Frontal cortex (tissue), 4 donors: ENCODE measurements around the gene SMAD1. TPM values are rescaled to one million over a fixed set of nuclear protein-coding genes. Genes with fewer than 3 reads are reported as not detected.
"Not testable (repeated sequence)": the region's sequence is repeated elsewhere in the genome, so short reads cannot be mapped to it uniquely, and the experiment has no call there.

Experiments used
- DNase-seq, 2 donors: peaks; one replicate each; pipeline ENCODE4 v3.0.0; 2012; ENCODE audit warnings: low spot score in 2 of 2
- FAIRE-seq: peaks from 2 replicates; lab custom pipeline; 2012; peaks lifted over from hg19 to GRCh38; lab: Jason Lieb, UNC
- total RNA-seq: library from RNA; depleted of rRNA; stranded (reverse); fragments of >200 nt; gene quantifications from one replicate; pipeline ENCODE4 v1.2.3, GENCODE V29; 2014
- donor health status: control.
- donor health status: control.
- donor health status: control.

The SMAD1 gene
- total RNA-seq, 1 donor from 2014 or later, result 22.8 TPM

- DNase-seq (no peak), FAIRE-seq (no peak)
Measured at GRCh38 chr4:145551660-145552059, 70.0 kb downstream of the SMAD1 start.

DNA sequence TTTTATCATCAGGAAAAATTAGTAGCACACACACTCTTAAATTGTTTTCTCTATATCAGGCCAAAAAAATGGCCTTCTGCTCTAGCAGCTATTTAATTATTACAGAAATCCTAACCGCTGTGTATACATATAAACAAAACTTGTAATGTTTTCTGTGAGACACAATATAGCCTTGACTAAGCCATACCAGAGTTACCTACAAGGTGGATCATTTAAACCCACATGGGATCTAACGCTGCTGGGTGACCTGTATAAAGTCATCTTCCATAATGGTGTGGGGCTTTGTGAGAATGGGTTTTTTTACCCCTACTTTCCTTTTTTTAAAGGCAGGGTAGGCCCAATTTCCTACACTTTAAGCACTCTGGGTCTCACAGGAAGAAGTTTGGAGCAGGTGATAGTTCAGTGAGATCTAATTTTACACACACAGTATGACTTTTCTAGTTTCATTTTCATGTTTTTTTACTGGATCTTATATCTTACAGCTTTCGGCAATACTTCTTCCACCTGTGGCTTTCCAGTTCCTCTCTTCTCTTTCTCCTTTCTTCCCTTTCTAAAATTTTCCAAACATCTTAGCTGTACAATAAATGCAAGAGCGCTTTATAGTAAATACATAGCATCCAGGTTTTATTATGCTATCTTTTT is 70.6 kb downstream of the SMAD1 start:
- DNase-seq, result no peak
- FAIRE-seq, result no peak

GRCh38 chr4:145553375-145553774 is 71.7 kb downstream of the SMAD1 start:
- no peak for FAIRE-seq
- DNase-seq, result no peak

- DNase-seq (no peak), FAIRE-seq (no peak)
Measured at GRCh38 chr4:145554691-145555090, 73.0 kb downstream of the SMAD1 start.

DNA sequence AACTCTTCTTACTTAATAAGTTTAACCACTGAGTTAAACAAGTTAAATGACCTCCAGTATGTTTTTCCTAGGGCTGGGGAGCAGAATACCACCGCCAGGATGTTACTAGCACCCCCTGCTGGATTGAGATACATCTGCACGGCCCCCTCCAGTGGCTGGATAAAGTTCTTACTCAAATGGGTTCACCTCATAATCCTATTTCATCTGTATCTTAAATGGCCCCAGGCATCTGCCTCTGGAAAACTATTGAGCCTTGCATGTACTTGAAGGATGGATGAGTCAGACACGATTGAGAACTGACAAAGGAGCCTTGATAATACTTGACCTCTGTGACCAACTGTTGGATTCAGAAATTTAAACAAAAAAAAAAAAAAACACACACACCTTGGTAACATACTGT is 76.1 kb downstream of the SMAD1 start:
- DNase-seq, result peak; percentile 4 to 20
- FAIRE-seq, result peak; percentile 19

GRCh38 chr4:145563293-145563985 is 81.8 kb downstream of the SMAD1 start:
- DNase-seq (no peak), FAIRE-seq (no peak)

DNA sequence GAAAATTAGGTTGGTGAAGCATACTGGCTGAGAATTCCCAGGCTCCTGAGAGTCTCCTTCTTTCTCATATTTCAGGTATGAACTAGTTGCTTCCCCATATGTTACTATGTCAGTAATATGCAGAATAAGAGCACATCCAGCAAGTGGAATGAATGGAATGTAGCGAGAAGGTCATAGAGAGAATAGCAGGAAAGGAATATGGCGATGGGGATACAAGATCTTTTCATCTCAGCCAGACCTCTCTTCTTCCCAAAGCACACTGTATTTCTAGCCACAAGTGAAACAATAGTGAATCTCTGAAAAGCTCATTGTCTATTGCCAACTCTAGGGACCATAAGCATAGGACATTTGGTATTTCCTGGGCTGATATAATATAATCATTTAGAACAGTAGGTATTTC is 82.9 kb downstream of the SMAD1 start:
- FAIRE-seq (no peak), DNase-seq (no peak)

GRCh38 chr4:145565328-145565727 is 83.7 kb downstream of the SMAD1 start:
- DNase-seq (no peak), FAIRE-seq (no peak)

DNA sequence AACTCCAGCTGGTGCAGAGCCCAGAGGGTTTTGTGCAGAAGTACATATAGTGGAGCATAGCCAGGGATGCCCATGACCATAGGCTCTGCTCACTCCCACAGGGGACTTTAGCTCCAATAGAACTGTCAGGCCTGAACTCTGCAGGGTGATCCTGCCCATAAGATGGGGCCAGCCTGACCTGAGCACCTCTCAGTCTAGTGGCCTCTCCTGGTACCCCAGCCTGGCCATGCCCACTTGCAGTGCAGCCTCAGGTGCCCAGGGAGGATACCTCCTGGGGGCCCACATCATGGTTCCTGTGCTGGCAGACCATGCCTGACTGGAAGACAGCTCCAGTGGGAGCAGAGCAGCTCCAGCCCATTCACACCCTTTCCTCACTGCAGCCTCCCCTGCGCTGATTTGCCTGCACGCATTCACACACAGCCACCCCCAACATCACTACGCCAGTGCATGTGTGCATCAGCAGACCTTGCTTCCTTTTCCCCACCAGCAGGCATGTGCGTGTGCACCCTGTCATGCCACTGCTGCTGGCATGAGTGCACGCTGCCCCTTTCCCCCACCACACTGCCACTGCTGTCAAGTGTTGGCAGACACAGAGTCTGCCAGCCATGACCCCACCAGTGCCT is 84.5 kb downstream of the SMAD1 start:
- FAIRE-seq (no peak), DNase-seq (no peak)

- no peak for FAIRE-seq
- no peak for DNase-seq
Measured at GRCh38 chr4:145566768-145567167, 85.1 kb downstream of the SMAD1 start.

DNA sequence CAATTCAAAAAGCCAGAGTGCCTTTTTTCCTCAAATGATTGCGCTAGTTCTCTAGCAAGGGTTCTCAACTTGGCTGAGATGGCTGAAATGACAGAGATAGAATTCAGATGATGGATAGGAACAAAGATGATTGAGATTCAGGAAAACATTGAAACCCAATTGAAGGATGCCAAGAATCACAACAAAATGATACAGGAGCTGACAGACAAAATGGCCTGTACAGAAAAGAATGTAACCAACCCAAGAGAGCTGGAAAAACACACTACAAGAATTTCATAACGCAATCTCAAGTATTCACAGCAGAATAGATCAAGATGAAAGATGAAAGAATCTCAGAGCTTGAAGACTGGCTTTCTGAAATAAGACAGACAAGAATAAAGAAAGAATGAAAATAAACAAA is 85.9 kb downstream of the SMAD1 start:
- no peak for DNase-seq
- FAIRE-seq, result no peak

- DNase-seq, FAIRE-seq: not testable (repeated sequence)
Measured at GRCh38 chr4:145574546-145574945, 92.9 kb downstream of the SMAD1 start.

- no peak for DNase-seq
Measured at GRCh38 chr4:145580906-145581305, 99.3 kb downstream of the SMAD1 start.

GRCh38 chr4:145583191-145584055 is 101.8 kb downstream of the SMAD1 start:
- FAIRE-seq (no peak), DNase-seq (no peak)

More at GRCh38 chr4:145580906-145581305, 99.3 kb downstream of the SMAD1 start:
- no peak for FAIRE-seq

DNA sequence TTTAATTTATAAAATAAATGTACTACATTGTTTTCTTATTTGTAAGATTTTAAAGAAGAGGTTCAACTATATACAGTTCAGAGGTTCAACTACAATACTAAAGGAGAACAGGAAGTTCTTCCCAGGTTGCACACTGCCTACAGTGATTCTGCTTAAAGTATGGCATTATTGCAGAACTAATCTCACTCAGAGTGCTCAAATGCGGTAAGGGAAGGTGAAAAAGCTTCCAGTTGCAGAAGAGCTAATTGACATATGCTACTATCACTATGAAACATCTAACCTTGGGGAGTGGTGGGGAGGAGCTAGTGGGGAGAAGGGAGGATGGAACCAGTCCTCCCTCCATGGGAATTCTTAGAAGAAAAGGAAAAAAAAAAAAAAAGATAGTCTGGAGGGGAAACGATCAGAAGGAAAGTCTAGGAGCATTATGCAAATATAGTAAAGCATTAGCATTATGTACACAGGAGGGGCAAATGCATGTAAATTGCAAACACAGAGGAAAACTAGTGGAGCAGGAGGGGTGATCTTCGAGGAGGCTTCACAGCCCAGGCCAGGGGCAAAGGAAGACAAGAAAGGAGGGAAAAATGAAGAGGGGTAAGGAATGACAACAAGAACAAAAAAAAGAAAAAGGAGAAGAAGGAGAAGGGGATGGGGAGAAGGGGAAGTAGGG is 105.6 kb downstream of the SMAD1 start:
- DNase-seq, result no peak
- no peak for FAIRE-seq

DNA sequence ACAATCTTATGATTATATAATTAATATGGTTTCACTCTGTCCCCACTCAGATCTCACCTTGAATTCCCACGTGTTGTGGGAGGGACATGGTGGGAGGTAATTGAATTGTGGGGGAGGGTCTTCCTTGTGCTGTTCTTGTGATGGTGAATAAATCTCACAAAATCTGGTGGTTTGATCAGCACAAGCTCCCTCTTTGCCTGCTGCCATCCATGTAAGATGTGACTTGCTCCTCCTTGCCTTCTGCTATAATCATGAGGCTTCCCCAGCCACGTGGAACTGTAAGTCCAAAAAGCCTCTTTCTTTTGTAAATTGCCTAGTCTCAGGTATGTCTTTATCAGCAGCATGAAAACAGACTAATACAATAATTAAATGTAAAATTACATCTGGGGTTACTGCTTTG is 107.7 kb downstream of the SMAD1 start:
- DNase-seq, FAIRE-seq: not testable (repeated sequence)

DNA sequence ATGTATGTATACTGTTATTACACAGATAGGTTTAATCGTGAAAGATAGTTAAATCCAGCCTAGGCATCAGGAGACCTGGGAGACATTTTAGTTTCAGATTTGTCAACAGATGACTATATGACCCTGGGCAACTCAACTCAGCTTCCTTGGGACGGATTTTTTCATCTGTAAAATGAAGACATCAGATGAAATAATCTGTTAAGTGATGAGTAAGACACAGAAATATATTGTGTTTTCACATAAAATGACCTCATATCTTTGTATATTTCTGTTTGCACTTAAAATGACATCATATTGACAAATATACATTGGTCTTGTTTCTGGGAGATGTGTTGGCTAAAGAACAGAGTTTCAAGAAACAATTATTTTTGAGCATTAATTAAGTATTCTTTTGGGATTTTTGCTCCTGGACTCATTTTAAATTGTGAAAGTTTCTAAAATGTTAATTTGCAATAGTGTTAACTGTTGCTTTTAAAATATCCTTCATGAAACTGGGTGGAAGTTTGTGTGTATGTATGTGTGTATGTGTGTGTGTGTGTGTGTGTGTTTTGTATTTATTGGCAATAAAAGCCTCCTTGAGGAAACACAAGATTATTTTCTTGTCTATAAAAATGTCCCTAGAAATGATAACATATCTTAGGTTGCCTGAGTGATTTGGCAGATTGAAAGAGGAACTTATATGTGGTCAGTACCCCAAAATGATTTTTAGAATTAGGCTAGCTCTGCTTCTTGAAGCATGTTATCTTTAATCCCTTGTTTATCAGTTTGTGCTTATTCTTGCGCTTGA is 108.5 kb downstream of the SMAD1 start:
- FAIRE-seq, result no peak

DNA sequence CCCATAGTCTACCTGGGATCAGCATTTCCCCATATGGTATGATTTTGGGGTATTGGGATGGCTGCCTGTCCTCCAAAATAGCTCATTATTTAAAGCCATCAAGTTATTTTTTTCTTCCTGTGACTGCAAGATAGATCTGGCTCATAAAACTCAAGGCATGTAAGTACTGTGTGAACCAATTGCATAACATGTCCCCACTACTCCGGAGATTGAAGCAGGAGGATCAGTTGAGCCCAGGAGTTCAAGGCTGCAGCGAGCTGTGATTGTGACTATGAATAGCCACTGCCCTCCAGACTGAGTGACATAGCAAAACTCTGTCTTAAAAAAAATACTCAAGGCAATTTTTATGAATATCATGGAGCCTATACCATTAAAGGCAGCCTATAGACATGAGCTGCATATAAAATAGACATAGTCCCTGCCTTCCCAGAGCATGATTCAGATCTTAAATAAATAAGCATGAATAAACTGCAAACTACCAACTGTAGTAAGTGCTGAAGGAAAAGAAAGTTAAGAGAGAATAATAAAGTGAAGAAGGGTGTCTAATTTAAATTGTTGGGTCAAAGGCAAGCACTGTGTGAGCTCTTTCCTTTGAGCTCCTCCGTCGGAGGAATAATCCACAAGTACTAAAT is 120.6 kb downstream of the SMAD1 start:
- DNase-seq (no peak), FAIRE-seq (no peak)

More for the DNA sequence above, 108.5 kb downstream of the SMAD1 start:
- no peak for DNase-seq
